ENCODE results near the gene AUTS2.

AUTS2 gene

DNA sequence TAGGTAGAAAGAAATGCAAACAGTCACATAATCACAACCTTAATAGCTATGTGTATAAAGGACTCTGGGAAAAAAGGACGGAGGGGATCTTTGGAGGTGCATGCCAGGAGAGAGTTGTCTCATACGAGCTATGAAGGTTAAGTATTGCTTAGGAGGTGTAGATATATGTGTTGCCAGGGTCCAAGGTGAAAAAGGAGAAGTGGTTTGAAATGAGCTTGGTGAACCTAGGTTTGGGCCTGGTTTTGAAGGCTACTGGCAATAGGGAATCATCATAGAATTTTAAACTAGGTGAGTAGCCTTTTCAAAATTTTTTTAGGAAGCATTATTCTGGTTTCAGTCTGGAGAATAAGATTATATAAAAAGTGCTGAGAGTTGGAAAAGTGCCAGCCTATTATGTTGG is 336.8 kb downstream of the AUTS2 start:
- no peak for DNase-seq (ENCODE audit: low read depth in 3 of 3)

GRCh38 chr7:69937097-69937496 is 338.8 kb downstream of the AUTS2 start:
- no peak for DNase-seq (ENCODE audit: low read depth in 3 of 3)

- DNase-seq (ENCODE audit: low read depth in 3 of 3), result no peak
Observed at GRCh38 chr7:69939317-69939716, 341.0 kb downstream of the AUTS2 start.

- DNase-seq (ENCODE audit: low read depth in 3 of 3), result no peak
Observed at GRCh38 chr7:69941077-69941651, 342.9 kb downstream of the AUTS2 start.

DNA sequence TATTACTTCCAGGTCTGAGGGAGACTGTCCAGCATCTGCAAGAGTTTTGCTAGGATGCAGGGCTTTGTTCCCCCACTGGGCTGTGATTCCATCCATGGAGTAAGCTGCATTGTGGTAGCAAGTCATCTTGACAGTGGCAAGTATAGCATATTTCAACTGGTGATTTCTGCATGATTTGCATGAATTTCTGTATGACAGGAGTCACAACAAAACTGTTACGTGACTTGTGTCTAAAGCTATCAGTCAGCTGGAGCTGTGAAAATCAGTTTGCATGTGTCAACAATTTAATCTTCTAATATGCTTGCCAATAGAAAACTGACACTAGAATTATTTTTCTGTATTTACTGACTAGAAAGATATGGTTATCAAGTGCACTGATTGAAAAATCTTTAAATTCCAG is 344.3 kb downstream of the AUTS2 start:
- no peak for DNase-seq (ENCODE audit: low read depth in 3 of 3)

DNA sequence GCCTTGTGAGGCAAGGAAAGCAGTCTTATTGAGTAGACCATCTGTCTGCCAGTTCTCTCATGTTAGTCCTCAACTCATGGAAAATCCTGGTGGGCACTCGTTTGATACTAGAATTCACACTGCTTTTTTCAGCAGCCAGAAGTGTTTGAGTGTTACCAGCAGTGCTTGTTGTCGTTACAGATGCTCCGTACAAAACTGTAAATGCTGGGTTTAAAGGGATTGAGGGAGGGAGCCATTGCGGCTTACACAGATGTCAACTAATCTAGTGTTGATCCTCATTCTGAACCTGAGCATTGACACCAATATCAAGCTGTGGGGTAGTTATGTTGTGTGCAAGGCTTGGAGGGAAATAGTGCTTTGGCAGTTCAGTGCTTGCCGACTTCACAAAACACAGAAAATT is 348.6 kb downstream of the AUTS2 start:
- no peak for DNase-seq (ENCODE audit: low read depth in 3 of 3)

DNA sequence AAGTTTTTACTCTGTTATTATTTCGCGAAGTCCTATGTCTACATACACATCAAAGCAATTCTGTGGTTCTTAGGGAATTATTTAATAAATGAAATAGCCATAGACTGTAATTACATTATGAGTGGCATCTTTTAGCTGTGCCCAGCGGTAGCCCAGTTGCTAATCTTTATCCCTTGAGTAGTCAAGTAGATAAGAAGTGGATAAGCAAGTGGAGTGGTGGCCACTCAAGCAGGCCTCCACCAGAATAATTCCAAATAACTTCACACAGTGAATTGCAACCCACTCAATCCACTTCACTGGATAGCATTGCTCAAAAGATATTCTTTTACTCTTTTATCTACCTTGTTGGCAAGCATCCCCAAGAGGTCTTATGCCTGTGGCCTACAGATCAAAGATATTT is 349.7 kb downstream of the AUTS2 start:
- DNase-seq (ENCODE audit: low read depth in 3 of 3), result no peak

DNA sequence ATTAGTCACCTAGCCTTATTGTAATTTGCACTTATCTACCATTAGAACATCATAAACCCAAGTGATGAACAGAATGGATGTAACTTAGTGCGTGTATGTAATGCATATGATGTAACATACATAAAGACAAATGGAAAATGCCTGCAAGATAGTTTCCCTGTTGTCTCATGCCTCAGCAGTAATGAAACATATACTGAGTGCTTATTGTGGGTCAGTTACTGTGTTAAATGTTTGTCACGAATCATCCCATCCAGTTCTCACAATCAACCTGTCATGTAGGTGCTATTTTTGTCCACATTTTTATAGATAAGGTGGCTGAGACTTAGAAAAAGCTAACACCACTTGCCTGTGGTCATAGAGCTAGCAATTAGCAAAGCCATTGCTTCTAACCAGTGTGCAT is 350.8 kb downstream of the AUTS2 start:
- DNase-seq (ENCODE audit: low read depth in 3 of 3), result no peak

GRCh38 chr7:69951458-69951857 is 353.2 kb downstream of the AUTS2 start:
- no peak for DNase-seq (ENCODE audit: low read depth in 3 of 3)

DNA sequence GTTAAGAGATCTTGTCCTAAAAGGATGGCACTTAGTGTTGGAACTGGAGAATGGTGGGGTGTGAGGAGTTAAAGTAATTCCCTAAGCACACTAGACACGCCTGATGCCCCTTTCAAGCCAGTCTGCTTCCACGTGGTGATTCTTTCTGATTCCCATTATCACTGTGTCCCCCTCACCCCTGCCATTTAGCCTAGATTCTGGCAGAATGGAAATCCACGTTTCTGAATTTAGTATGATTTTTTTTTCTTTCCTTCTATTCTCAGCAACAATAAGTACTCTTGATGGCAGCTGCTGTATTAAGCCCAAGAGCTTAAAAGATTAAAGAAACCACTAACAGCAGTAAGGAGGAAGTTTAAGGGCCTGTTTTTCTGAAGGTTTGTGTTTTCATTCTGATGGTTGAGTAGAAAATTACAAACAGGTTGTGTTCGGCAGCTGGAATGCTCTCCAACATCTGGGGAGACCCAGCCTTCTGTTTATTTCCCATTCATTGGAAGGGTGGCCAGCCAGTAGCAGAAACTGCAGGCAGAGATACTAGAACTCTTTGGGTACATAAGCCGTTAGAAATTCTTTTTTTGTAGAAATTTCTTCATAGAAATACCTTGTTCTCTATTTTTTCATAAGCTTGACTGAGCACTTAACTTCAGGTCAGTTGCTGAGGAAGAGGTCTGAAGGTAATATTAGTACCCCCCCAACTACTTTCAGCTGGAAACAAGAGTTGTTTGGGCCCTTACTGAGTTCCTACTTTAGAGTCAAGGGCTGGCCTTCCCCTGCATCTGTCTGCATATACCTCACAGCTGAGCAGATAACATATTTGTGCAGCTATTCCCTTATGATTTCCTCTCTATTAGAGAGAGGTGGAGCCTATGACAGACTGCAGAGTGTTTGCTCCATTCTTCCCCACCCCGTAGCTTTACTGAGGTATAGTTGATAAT is 355.1 kb downstream of the AUTS2 start:
- no peak for DNase-seq (ENCODE audit: low read depth in 3 of 3)

GRCh38 chr7:69956541-69956940 is 358.3 kb downstream of the AUTS2 start:
- DNase-seq (ENCODE audit: low read depth in 3 of 3), result no peak

DNA sequence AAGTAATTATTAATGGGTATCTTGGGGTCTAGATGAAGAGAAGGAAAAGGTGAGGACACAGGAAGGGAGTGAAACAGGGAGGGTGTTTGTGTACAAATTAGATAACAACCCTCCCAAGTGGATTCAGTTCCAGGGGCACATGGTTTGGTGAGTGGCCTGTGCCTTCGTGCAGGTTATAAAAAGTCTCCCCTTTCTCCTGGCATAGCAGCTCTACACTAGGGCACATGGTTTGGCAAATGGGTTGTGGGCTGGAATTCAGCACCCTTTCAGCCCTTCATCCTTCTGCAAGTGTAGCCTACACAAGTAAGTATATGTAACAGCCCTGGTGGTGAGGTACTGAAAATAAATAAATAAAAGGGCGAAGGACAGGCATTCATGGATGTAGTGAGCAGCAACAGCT is 359.4 kb downstream of the AUTS2 start:
- DNase-seq (ENCODE audit: low read depth in 3 of 3), result no peak

- DNase-seq (ENCODE audit: low read depth in 3 of 3), result no peak
Observed at GRCh38 chr7:69959789-69960499, 361.7 kb downstream of the AUTS2 start.

- no peak for DNase-seq (ENCODE audit: low read depth in 3 of 3)
Observed at GRCh38 chr7:69961436-69961835, 363.2 kb downstream of the AUTS2 start.

DNA sequence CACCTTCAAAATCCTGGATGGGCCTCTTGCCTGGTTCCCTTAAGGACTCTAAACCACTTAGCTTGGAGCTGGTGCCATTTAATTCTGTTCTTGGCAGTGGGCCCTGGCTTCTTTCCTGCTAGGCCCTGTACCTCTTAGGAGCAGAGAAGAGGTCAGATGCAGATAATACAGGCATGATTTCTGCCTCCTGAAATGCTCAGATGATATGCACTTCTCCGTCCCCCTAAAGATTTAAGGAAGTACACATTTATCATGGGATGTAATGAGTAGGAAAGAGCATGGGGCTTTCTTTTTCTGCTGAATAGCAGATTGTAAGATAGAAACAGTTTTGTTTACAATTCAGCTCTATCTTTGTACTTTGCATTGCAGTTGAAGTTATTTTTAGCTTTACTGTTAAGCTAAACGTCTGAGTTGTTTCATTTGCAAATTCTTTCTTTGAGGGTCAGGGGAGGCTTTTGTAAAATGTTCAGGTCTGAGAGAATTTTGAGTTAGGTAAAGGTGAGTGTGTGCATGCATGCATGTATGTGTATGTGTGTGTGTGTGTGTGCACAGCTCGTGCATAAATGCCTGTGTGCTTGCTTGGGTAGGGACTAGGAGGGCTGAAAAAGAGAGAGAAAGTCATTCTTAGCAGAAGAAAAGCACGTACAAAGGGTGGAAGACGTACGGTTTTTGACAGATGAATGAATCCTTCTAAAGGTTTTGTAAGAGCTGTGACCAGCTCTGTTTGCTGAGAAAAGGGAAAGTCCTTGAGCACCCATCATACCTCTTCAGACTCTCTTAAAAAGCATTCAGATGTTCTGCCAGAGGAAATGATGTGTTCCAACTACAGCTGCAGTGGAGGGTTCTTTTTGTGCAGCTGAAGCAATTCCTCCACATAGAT is 364.2 kb downstream of the AUTS2 start:
- DNase-seq (ENCODE audit: low read depth in 3 of 3), result no peak

DNA sequence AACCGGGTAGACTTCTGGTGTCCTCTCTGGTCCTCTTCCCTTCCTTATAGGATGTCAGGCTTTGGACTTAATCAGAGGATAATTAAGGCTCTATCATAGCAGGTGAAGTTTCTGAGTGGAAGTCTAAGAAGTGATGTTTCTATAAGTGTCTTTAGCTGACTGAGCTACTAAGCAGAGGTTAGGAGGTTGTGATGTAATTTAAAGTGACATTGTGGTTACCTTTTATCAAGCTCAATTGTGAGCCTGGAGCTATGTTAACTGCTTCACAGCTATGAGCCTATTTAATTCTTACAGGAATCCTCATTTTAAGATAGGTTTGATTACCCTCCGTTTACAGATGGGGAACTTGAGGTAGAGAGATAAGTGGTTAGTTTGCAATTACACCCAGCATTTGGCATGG is 365.1 kb downstream of the AUTS2 start:
- no peak for DNase-seq (ENCODE audit: low read depth in 3 of 3)

DNA sequence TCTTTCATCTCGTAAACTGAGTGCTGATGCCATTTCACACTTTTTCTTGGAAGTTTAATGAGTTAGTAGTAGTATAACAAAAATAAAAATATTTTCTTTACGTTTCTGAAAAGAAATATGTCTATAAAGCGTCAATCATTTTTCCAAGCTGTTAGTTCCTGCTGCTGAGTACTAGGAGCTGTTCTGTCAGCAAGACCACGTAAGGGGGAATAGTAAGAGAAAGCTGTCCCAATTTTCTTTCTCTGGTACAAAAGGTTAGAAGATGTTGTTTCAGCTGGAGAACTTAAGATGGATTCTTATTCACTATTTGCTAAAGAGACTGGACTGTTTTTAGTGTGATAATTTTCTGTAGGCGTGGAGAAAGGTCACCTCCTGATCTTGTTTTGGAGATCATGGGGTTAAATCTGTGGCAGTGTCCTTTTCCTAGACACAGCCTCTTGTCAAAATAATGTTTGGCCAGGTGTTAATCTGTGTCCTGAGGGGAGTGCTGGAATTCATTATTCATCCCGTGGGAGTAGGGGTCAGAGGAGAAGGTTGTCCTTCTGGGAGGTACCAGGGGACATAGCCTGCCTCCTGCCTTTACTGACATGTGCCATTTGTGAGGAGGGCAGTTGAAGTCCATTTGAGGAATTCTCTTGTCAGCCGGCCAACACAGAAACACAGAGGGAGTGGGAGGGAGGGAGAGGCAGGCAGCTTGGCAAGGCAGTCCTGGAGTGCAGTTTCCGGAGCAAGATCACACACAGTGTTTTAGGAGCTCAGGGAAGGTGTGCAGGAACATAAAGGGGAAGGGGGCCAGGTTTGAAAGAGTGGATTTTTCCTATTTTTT is 368.7 kb downstream of the AUTS2 start:
- DNase-seq (ENCODE audit: low read depth in 3 of 3), result no peak

- DNase-seq (ENCODE audit: low read depth in 3 of 3), result no peak
Observed at GRCh38 chr7:69967689-69968450, 369.6 kb downstream of the AUTS2 start.

DNA sequence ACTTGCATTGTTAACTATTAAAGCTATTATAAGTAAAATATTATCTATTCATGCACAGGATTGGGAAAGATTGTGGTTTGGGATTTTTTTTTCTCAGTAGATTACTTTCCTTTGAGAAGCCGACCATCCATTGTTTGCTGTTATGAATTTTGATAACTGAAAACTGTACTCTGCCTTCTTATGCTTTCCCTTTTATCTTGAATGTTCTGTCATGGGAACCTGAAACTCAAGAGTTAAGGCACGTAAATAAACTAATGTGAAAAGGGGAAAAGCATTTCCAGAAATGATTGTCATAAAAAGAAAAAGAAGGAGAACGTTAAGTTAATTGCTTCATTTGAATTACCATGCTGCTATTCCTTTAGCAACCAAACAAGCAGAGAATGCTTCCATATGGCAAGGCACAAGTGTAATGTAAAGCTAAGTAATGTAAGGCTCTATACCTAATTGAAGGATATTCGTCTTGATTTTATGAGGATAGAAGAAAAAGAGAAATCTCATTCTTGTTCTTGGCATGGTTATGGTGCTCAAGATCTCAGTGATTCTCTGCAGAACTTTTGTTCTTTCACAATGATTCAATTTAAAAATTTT is 370.8 kb downstream of the AUTS2 start:
- no peak for DNase-seq (ENCODE audit: low read depth in 3 of 3)

DNA sequence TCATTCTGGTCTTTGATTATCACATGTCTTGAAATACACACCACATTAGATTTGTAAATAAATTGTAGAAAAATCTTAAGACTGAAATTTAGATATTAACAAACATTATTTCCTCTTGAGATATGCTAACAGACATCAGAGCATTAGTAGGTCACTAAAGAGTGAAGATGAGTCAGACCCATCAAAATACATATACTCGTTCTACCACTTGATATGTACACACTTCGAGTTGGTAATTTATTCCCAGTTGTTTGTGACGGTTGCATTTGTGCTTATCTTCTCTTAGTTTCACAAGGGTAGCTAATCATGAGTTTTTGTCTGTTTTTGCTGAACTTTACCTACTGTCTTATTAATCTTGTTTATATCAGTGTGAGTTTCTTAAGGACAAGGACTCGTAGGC is 383.4 kb downstream of the AUTS2 start:
- no peak for DNase-seq (ENCODE audit: low read depth in 3 of 3)
